Mucosa of descending colon (tissue), 3 donors: ENCODE results near the gene NOVA2. TPM values are rescaled to one million over a fixed set of nuclear protein-coding genes. Genes with fewer than 3 reads are reported as not detected.

Source experiments
- ATAC-seq: fragments of 200-7000 bp; cut with Tn5 transposase; one replicate; pipeline ENCODE4 v1.9.1; 2020; ENCODE audit warnings: mild to moderate bottlenecking, moderate library complexity
- DNase-seq, 3 donors: peaks; one replicate each; pipeline ENCODE4 v3.0.0-alpha.2; 2020
- H3K36me3 ChIP-seq: fragments of 200-600 bp; one replicate; pipeline ENCODE4 v1.8.0; 2021; ENCODE audit warnings: low read depth, mild to moderate bottlenecking
- H3K4me1 ChIP-seq: fragments of 200-600 bp; one replicate; pipeline ENCODE4 v1.8.0; 2021; ENCODE audit warnings: low read depth, mild to moderate bottlenecking
- H3K4me3 ChIP-seq: fragments of 200-600 bp; one replicate; pipeline ENCODE4 v1.8.0; 2021; ENCODE audit warnings: mild to moderate bottlenecking
- H3K9me3 ChIP-seq: fragments of 200-600 bp; one replicate; pipeline ENCODE4 v1.8.0; 2021; ENCODE audit warnings: mild to moderate bottlenecking
- CTCF ChIP-seq: fragments of 200-600 bp; IDR thresholded peaks from one replicate; pipeline ENCODE4 v1.8.0; 2022; ENCODE audit warnings: antibody characterized with exemption, mild to moderate bottlenecking
- intact Hi-C, 2 donors: fragments of 100-400 bp; cut with DNase I in 1 of 2; cut with micrococcal nuclease in 1 of 2; formaldehyde crosslinking; loops; one replicate each; pipeline versions ENCODE4 v1.11.0 to v1.11.1; 2022; cut with DNase I, micrococcal nuclease
- microRNA-seq: library from miRNA; unstranded; fragments of <30 nt; microRNA quantifications from one replicate; pipeline ENCODE4, GENCODE V29; 2019
- total RNA-seq, 3 donors: library from RNA; stranded (reverse); fragmentation: NEBNext Ultra II Directional in 2 of 3; extraction: Animal tissue kit (Norgen Biotek cat#: 25700) in 2 of 3; gene quantifications; one replicate each; pipeline versions ENCODE4 v1.2.1 to v1.2.4, GENCODE V29; 2021 to 2023
- donor health status: DM: no; HTN: no; CAD: no; lungs with moderate emphysema.
- donor health status: DM: no; HTN: no; CAD: no.
- donor health status: DM: no; HTN: yes; CAD: no.

NOVA2 gene
- total RNA-seq, 3 donors from 2014 or later = 0.55 to 3.0 (median 1.3) TPM

GRCh38 chr19:45884682-45885555 lies 88.7 kb downstream of the NOVA2 start:
- intact Hi-C loops = no loop called here
- peaks cover 49% of the 10 kb centered on the region for H3K4me1 ChIP-seq
- no peak for ATAC-seq

GRCh38 chr19:45883881-45884681 lies 89.6 kb downstream of the NOVA2 start:
- intact Hi-C loops = no loop called here
- DNase-seq (peak; percentile 38 to 65 (median 62)), ATAC-seq (no peak)
- Histone ChIP-seq H3K9me3 (no peaks in the 10 kb centered on the region), H3K4me1 (peaks cover 49% of the 10 kb centered on the region), H3K36me3 (no peaks in the 10 kb centered on the region), H3K4me3 (no peak overlapping the region)
- no peak for TF ChIP-seq CTCF

More at GRCh38 chr19:45884682-45885555, 88.7 kb downstream of the NOVA2 start:
- Histone ChIP-seq H3K36me3 (no peaks in the 10 kb centered on the region), H3K9me3 (no peaks in the 10 kb centered on the region), H3K4me3 (peak overlapping the region; percentile 57)
- DNase-seq = peak in 2 of 3 donors; percentile 62 to 71
- TF ChIP-seq CTCF = no peak

Small RNA genes within 50 kb of the gene (microRNA-seq; reads per million reads assigned to microRNA genes)
- 68.5 reads per million, percentile 58 among the genes with 10 or more reads in this experiment for gene MIR769

Other genes with a start within 250 kb of the NOVA2 start
- 10 to 100 TPM; 30.1 to 34.0 (median 32.3) TPM for gene FBXO46, start 243.0 kb downstream of the NOVA2 start, total RNA-seq
- gene MEIOSIN, start 240.4 kb downstream of the NOVA2 start, total RNA-seq = not detected
- gene SIX5, start 204.6 kb downstream of the NOVA2 start, total RNA-seq = 10 to 100 TPM in 2 of 3 donors, 1 to 10 TPM in 1; 9.6 to 35.6 (median 11.1) TPM
- gene DMPK, start 191.4 kb downstream of the NOVA2 start, total RNA-seq = 100 to 1,000 TPM in 1 of 3 donors, 10 to 100 TPM in 2; 23.9 to 123 (median 33.9) TPM
- gene DMWD, start 181.0 kb downstream of the NOVA2 start, total RNA-seq = 10 to 100 TPM; 33.2 to 67.1 (median 43.7) TPM
- gene RSPH6A, start 158.6 kb downstream of the NOVA2 start, total RNA-seq = under 1 TPM; 0.16 to 0.24 (median 0.20) TPM
- gene SYMPK, start 110.7 kb downstream of the NOVA2 start, total RNA-seq = 10 to 100 TPM; 61.1 to 67.4 (median 65.9) TPM
- gene FOXA3, start 109.5 kb downstream of the NOVA2 start, total RNA-seq = 10 to 100 TPM; 14.1 to 33.7 (median 32.9) TPM
- 10 to 100 TPM; 19.0 to 33.7 (median 19.8) TPM for gene IRF2BP1, start 87.7 kb downstream of the NOVA2 start, total RNA-seq
- gene MYPOP, start 71.3 kb downstream of the NOVA2 start, total RNA-seq = 10 to 100 TPM in 2 of 3 donors, 1 to 10 TPM in 1; 9.2 to 13.7 (median 10.2) TPM
- gene NANOS2, start 59.1 kb downstream of the NOVA2 start, total RNA-seq = not detected
- 10 to 100 TPM; 16.5 to 25.0 (median 17.6) TPM for gene CCDC61, start 21.6 kb upstream of the NOVA2 start, total RNA-seq
- gene PGLYRP1, start 49.2 kb upstream of the NOVA2 start, total RNA-seq = not detected
- not detected for gene IGFL4, start 67.1 kb upstream of the NOVA2 start, total RNA-seq
- not detected for gene IGFL3, start 150.8 kb upstream of the NOVA2 start, total RNA-seq
- gene IGFL2, start 174.4 kb upstream of the NOVA2 start, total RNA-seq = under 1 TPM in 2 of 3 donors, not detected in 1; 0.38 to 0.53 TPM